HuH-7 (cell line): ENCODE results near the gene CEP72.
A peak's percentile ranks its signal among the peaks of the same experiment; 100 is the strongest.
"Not testable (repeated sequence)": the region's sequence is repeated elsewhere in the genome, so short reads cannot be mapped to it uniquely, and the experiment has no call there.

ENCODE experiments used
- DNase-seq: peaks from one replicate; pipeline ENCODE4 v3.0.0; 2011; ENCODE audit warnings: low spot score

Gene CEP72

DNA sequence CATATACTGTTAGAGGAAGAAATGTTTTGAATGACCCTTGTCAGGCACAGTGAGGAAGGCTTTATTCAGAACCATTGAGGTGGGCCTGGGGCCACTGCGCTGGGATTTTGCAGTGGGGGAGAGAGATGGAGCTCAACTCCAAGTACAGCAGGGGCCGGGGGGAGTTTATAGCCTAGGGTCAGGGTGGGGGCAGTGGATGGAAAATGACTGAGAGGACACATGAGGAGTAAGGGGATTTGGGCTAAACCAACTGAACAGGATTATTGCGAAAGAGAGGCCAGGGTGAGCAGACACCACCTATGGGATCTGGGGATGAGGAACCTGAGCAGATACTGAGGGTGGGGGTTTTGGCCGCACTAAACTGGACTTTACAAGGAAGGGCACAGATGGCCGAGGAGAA, 6.3 kb downstream of the CEP72 start:
- no peak for DNase-seq

DNA sequence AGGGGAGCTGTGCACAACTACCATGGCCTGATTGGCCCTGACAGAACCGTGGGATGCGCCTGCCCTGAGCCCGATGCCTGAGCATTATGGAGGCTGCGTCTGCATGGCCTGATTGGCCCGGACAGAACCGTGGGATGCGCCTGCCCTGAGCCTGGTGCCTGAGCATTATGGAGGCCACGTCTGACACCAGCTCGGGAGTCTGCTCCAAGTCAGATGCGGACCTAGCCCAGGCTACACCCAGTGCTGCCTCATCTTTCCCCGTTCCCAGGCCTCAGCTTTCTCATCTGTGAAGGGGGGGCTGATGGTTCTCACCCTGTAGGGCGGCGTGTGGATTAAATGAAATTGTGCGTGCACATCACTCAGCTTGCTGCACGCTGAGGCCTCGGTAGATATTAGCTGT, 7.3 kb downstream of the CEP72 start:
- no peak for DNase-seq

DNA sequence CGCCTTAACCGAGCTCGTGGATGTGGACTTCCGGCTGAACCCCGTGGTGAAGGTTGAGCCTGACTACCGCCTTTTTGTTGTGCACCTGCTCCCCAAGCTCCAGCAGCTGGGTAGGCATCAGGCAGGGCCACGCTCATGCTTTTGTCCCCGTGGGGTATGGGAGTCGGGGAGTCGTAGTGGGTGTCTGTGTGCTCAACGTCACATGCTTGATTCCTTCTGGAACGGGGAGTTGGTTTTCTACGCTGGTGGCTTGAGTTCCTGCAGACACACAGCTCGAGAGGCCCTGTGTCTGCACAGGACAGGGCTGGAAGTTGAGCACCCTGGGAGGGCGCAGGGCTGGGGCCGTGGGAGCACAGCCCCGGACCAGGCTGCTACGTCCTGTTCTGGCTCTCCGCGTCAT, 8.0 kb downstream of the CEP72 start:
- no peak for DNase-seq

DNA sequence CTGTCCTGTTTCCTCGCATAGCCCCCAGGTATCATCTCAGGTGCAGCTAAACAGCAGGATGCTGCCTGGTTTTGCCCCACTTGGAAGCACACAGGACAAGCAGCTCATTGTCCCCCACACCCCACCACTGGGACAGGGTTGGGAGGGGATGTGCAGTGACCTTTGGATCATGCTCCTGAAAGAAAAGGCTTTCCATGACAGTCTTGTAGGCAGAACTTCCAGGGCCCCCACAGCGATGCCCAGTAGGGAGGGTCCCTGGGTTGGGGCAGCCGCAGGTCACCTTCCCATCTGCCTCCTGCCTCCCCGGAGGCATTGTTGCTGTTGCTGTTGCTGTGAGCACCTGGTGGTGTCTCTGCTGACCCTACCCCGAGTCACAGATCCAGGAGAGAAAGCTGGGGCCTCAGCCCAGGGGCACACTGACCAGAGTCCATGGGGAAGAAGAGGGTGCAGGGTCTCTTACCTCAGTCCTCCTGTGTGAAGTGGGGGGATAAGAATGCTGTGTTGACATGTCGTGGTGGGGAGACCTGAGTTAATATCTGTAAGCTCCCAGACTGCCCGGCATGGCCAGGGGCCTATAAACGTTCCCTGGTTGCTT, 8.5 kb downstream of the CEP72 start:
- DNase-seq = no peak

DNA sequence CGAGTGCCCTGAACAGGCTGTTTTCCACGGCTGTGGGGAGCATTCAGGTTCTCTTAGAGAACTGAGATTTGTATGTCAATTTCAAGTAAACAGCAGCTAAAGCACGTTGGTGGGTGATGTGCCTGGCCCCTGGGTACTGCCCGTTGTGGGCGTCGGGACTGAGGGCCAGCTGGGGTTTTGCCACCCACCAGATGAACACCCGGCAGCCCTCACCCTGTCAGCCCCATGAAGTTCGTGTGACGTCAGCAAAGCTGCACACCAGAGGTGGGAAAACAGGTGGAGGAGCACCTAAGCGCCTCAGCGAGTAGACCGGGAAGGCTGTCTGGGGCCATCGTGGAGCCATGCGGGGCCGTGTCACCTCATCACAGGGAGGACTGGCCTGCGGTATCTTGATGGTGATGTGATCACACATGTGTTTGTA, 9.2 kb downstream of the CEP72 start:
- no peak for DNase-seq

DNA sequence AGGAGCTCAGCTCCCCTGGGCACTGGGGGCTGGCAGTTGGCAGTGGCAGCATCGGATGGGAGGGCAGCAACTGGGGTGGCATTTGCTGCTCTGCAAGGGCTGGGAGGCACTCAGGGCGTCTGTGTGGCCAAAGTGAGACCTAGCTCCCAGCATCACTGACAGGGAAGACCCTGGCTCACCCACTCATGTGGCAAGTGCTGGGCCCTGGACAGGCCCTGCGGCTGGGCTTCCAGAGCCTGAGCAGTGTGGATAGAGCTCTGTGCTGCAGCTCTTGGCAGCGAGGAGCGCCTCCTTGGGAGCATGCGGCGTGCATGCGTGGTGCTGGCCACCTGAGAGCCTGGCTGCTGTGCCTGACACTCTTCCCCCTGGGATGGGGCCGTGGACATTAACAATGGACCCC, 10.2 kb downstream of the CEP72 start:
- no peak for DNase-seq

DNA sequence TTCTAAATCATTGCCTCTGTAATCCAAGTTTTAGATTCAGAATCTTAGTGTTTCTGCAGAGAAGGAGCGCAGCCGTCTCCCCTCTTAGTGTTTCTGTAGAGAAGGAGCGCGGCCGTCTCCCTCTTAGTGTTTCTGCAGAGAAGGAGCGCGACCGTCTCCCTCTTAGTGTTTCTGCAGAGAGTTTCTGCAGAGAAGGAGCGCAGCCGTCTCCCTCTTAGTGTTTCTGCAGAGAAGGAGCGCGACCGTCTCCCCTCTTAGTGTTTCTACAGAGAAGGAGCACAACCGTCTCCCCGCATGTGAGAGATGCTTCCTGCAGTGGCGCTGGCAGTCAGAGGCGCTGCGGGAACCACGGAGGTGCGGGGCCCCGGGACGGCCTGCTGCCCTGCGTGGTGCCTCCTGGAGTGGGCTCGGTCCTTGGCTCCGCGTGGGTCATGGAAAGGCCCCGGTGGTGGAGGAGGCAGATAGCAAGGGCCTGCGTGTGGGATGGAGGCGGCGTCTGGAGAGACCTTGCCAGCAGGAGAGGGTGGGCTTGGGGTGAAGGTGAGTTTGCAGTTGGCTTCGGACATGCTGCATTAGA, 10.9 kb downstream of the CEP72 start:
- DNase-seq = no peak

DNA sequence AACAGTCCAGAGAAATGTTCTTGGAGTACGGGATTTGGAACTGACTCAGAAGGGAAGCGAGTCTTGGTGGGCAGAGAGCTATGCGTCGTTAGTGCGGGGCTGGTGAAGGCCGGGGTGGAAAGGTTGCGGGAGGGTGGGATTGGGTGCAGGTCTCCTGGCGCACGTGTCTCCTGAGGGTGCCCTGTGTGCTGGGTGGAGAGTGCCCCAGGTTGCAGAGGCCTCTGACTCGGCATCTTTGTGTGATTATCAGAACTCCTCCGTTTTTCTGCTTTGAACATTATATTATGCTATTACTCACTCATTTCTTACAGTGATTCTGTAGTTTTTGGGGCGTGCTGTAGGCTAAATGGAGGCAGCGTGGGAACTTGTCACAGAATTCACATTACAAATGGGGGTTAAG, 11.4 kb downstream of the CEP72 start:
- DNase-seq = no peak

DNA sequence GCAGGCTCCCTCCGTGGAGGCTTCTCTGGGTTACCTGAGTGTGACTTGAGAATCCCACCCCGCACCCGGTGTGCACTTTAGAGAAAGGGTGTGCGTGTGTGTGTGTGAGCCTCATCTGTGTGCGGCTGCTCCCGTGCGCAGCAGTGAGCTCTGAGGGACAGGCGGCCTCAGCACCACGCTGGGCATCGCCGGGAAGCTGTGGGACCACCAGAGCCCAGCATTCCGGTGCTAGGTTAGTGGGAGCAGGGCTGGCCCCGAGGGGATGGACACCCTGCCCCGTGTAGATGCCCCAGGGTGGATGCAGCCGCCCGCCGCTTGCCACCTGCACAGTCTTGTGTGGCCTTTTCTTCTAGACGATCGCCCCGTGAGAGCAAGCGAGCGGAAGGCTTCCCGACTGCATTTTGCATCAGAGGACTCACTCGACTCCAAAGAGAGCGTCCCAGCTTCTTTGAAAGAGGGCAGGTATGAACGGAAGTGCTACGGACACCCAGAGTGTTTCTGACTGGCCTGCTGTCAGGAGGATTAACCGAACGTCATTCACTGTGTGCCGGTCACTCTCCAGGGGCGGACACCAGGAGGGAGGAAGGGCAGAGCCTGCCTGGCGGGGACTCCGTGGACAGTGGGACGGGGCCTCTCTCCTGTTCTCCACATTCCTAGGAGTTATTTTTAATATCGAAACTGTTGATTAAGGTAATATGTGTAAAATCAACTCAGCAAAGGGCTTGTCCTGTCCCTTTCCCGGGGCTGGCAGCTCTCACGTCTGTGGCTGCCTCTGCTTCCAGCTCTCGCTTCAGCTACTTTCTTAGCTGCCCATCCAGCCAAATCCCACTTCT, 12.2 kb downstream of the CEP72 start:
- DNase-seq = no peak

DNA sequence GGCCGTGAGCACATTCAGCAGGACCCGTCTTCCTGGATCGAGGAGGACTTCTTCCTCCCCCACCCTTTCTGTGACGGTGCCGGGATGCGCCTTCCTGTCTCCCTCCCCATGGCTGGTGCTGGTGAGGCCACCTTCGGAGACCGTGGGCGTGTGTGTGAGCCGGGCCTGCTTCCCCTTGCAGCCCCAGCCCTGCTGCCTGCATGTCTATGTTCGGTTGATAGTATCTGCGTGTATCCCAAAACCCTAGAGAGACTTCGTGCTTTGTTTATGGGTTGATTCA, 12.8 kb downstream of the CEP72 start:
- no peak for DNase-seq

DNA sequence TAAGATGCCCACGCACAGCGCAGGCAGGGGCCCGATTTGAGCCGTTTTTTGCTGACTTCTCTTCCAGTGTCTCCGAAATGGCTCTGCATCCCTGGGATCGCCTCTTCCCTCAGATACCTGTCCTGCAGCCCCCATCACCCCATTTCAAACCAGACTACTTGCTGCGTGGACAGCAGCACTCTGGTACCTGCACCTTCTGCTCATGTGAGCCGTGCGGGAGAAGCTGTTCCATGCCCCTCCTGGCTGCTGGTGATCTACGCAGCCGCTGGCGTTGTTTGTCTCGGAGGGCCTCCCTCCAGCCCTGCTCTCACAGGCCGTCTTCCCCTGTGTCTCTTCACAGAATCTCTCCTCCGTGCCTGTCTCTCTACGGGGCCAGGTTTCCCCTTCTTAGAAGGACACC, 13.4 kb downstream of the CEP72 start:
- DNase-seq = no peak

DNA sequence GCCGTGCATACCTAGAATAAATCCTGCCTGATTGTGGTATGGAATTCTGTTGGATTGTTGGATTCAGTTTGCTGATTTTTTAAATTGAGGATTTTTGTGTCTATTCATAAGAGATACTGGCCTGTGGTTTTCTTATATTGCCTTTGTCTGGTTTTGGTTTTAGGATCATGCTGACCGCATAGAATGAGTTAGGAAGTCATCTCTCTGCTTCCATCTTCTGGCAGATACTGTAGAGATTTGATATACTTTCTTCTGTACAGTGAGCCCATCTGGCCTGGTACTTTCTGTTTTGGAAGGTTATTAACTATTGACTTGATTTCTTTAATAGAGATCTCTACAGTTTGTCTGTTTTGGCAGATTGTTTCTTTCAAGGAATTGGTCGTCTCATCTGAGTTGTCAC, 14.7 kb downstream of the CEP72 start:
- DNase-seq = no peak

DNA sequence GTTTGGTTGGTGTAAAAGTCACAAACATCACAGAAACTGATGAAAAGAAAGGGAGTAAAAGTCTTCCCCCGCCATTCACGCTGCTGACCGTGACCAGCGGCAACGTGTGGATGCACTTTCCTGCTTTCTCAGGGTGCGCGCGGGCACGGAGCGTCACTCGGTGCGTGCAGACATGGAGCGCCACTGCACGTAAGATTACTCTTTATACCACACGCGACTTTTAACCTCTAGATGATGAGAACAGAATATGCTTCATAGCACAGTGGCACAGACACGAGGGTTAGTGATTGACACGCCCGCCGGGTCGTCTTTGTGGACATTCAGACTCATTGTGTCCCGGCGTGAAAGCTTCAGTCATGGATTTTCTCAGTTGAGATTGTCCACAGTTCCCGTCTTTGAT, 15.7 kb downstream of the CEP72 start:
- DNase-seq = no peak

DNA sequence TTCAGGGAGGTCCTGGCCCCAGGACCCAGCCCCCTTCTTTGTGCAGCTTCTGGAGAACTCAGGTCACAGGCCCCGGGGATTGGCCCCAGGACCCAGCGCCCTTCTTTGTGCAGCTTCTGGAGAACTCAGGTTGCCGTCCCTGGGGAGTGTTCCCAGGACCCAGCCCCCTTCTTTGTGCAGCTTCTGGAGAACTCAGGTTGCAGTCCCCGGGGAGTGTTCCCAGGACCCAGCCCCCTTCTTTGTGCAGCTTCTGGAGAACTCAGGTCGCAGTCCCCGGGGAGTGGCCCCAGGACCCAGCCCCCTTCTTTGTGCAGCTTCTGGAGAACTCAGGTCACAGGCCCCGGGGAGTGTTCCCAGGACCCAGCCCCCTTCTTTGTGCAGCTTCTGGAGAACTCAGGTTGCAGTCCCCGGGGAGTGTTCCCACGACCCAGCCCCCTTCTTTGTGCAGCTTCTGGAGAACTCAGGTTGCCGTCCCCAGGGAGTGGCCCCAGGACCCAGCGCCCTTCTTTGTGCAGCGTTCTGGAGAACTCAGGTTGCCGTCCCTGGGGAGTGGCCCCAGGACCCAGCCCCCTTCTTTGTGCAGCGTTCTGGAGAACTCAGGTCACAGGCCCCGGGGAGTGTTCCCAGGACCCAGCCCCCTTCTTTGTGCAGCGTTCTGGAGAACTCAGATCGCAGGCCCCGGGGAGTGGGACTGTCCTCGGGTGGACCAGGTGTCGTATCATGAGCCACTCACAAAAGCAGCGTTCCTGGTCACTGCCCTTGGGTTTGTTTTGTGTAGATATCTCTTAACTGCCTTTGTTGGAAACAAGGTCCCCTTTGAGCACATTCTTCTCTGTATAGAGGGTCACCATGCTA, 16.4 kb downstream of the CEP72 start:
- not testable (repeated sequence) for DNase-seq

DNA sequence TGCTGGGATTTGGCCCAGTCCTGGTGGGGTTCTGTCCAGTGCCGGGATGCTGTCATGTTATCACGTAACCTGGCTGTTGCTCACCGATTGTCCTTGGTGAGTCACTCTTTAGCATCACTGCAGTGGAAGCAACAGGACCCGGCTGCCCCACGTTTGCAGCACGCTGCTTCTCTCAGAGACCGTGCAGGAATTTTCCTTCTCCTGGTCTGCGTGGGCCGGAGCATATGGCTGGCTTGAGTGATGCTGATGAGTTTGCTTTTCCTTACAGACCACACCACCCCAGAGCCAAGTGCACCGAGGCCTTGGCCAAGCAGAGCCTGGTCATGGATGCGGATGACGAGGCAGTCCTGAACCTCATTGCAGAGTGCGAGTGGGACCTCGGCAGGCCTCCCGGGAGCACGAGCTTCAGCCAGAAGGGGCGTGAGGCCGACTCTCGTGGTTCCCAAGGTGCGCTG, 21.4 kb downstream of the CEP72 start:
- peak; percentile 41 for DNase-seq

DNA sequence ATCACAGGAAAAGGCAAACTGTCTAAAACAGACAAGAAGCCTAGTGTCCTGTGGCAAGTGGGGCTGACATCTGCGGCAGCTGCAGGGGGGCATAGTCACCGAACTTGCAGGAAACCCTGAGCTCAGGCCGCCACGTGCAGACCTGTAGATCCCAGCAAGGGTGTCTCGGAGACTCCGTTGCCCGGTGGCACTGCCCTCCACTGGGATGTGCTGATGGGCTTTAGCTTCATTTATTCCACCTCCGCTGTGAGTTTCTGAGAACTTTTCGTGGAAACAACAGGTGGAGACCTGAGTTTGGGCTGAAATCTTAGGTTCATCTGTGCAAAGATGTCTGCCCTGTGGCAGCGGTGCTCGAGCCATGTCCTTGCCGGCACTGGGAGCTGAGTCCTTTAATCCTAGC, 22.1 kb downstream of the CEP72 start:
- DNase-seq = no peak

DNA sequence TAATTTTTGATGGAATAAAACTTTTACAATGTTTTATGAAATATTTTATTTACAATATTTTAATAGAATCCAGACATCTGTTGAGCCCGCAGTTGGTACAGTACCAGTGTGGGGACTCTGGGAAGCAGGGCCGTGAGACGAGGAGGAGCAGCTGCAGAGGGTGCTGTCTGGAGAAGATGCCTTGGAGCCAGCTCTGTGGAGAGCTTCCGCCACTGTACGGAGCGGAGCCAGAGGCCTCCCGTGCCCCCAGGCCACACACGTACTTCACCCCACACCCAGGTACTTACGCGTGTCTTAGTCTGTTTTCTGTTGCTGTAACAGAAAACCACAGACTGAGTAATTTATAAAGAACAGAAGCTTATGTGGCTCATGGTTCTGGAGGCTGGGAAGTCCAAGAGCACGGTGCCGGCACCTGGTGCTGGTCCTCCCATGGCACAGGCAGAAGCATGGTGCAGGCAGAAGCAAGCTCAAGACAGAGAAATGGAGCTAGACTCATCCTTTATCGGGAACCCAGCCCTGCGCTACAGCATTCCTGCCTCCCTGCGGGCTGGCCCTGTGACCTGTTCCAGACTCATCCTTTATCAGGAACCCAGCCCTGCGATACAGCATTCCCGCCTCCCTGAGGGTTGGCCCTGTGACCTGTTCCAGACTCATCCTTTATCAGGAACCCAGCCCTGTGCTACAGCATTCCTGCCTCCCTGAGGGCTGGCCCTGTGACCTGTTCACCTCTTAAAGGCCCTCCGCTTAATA, 23.3 kb downstream of the CEP72 start:
- no peak for DNase-seq

DNA sequence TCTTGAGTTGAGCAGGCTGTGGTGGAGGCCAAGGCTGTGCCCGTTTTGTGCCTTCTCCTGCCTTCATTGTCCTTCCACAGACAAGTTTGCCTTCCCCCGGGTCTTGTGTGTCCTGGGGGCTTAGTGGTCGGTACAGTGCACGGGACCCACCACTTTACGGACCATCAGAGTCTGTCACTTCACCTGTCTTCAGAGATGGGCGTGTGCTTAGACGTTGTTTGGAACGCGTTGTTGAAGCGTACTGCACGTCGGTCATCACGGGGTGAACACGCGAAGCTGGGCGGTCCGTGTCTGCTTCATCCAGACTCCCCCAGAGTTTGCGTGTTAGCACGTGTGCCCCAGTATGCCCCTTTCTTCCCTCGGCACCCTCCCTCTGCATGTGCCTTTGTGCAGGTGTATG, 24.8 kb downstream of the CEP72 start:
- no peak for DNase-seq

DNA sequence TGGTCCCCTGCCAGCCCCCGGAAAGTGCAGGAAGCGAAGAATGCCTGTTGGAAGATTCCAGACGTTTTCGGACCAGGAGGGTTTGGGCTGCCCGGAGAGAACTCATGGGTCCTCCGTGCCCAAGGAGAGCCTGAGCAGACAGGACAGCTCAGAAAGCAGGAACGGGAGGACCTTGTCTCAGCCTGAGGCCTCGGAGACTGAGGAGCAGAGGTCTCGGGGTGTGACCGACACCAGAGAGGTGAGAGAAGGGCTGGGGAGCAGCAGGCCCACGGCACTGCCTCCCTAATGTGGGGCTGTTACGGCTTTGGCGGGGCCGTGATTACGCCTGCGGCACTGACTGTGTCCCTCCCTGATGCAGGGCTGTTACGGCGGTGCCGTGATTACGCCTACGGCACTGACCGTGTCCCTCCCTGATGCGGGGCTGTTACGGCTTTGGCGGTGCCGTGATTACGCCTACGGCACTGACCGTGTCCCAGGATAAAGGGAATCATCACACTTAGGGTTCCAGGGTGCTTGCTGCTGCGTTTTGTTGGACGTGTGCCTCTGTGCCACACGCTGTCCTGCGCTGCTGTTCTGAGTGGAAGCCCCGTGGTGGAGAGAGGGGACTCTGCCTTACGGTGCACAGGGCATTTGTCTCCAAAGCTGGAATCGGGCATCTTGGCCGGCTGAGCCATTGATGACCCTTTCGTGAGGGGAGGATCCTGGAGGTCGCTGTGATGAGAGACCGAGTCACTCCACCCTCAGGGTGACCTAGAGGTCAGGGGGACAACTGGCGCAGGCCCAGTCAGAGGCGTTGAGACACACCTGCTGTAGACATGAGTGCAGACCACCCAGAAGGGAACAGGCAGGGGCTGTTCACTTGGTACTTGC, 25.7 kb downstream of the CEP72 start:
- no peak for DNase-seq

DNA sequence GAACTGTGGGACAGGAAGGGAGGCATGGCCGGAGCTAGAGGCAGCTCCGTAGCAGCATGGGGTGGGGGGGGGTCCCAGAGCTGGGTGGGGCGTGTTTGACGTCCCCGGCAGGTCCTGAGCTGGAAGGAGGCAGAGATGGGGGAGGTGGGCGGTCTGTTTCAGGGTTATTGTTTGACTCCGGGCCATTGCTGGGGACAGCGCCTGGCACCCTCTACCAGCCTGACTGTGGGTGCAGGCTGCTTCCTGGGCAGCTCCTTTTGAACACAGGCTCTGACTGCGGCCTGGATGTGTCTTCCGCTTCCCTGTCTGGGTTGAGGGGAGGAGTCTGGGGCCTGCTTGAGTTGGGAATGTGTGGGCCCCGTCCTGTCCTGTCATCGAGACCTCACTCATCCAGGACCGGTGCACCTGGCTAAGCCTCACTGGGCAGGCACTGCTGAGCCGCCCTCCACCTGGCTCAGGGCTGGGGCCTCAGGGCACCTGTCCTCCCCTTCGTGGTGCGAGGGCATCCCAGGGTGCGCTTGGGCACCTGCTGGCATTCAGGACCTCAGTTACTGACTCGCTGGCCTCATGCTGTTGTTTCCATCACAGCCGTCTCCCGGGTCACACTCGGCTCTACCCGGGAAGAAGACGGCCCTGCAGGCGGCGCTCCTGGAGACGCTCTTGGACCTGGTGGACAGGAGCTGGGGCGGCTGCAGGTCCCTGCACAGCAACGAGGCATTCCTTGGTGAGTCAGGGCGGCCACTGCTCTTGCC, 26.5 kb downstream of the CEP72 start:
- DNase-seq = no peak

DNA sequence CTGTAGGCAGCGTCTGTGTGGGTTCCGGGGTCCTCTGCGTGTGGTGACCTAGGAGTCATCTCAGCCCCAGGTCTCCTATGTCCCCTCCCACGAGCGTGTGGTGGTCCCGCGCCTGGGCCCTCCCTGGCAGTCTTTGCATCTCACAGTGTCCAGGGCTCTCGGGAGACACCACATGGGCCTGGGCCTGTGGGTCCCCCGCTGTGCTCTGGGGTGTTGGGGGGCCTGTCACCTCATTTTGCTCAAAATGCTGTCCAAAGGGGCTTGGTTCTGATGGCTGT, 27.1 kb downstream of the CEP72 start:
- DNase-seq = no peak
